HCT116 (cell line): ENCODE results near the gene DNLZ. TPM values are rescaled to one million over a fixed set of nuclear protein-coding genes. Genes with fewer than 3 reads are reported as not detected.
A peak's percentile ranks its signal among the peaks of the same experiment; 100 is the strongest.

Experiments used
- ATAC-seq: fragments of 200-7000 bp; cut with Tn5 transposase; 2 replicates; pipeline ENCODE4 v1.9.1; 2020; ENCODE audit warnings: mild to moderate bottlenecking, moderate library complexity
- BruUV-seq: library from RNA; stranded (reverse); fragments of 400-500 nt; replicated peaks from 2 replicates; lab custom pipeline; 2021; lab: Mats Ljungman, UMichigan
- CTCF ChIA-PET: fragments of 300-600 bp; sonication (Branson Sonifier 250); formaldehyde crosslinking; loops from one replicate; lab custom pipeline; 2021; ENCODE audit warnings: antibody characterized with exemption; lab: Charles Lee
- POLR2A ChIA-PET: fragments of 300-600, 350-600 bp; sonication (Branson Sonifier 250); formaldehyde crosslinking; loops from one replicate; lab custom pipeline; 2021; ENCODE audit warnings: antibody characterized with exemption; lab: Charles Lee
- RAD21 ChIA-PET, 2 experiments: fragments of 300-600 bp; sonication (Branson Sonifier 250); formaldehyde crosslinking; loops; one replicate each; lab custom pipeline; 2023; ENCODE audit warnings: low total read pairs in 2 of 2; ENCODE audit not compliant: uncharacterized antibody in 2 of 2, unreplicated experiment in 2 of 2, low non-redundant PET in 1 of 2; lab: Charles Lee
- DNase-seq: peaks from one replicate; pipeline ENCODE4 v3.0.0-alpha.2; 2010; ENCODE audit warnings: low read depth, low spot score
- H2AFZ ChIP-seq: fragments of 200-600 bp; shearing (Covaris generic), sonication (generic); 2 replicates; pipeline ENCODE4 v1.6.1; 2017; ENCODE audit warnings: low read depth, mixed run types, mixed read lengths, antibody characterized with exemption, low read length; ENCODE audit not compliant: poor library complexity, severe bottlenecking
- H3K27ac ChIP-seq: 2 replicates; pipeline ENCODE4 v1.5.1; 2012; ENCODE audit warnings: low read depth, low read length
- H3K27me3 ChIP-seq: fragments of 200-600 bp; sonication (generic); 2 replicates; pipeline ENCODE4 v1.6.1; 2016; ENCODE audit warnings: mixed run types, low read length, mixed read lengths; ENCODE audit not compliant: insufficient read depth
- H3K36me3 ChIP-seq, 2 experiments: fragments of 200-500 bp in 1 of 2; fragments of 200-600 bp in 1 of 2; sonication (Bioruptor generic) in 1 of 2; sonication (generic) in 1 of 2; 2 replicates each; pipeline versions ENCODE4 v1.5.1 to v1.6.1; 2014 to 2016; ENCODE audit warnings: low read length in 2 of 2, inconsistent platforms in 1 of 2, mixed read lengths in 1 of 2, mixed run types in 1 of 2; ENCODE audit not compliant: insufficient read depth in 2 of 2, control insufficient read depth in 1 of 2
- H3K4me1 ChIP-seq, 2 experiments: fragments of 200-600 bp in 1 of 2; sonication (generic) in 1 of 2; 2 replicates each; pipeline versions ENCODE4 v1.5.1 to v1.6.1; 2012 to 2017; ENCODE audit warnings: low read length in 2 of 2, inconsistent platforms in 1 of 2, mild to moderate bottlenecking in 1 of 2, mixed read lengths in 1 of 2, mixed run types in 1 of 2, moderate library complexity in 1 of 2; ENCODE audit not compliant: insufficient read depth in 2 of 2, control insufficient read depth in 1 of 2
- H3K4me2 ChIP-seq: fragments of 200-600 bp; sonication (generic); 2 replicates; pipeline ENCODE4 v1.6.1; 2017; ENCODE audit warnings: mixed run types, low read length, mixed read lengths
- H3K4me3 ChIP-seq, 2 experiments: fragments of 200-600 bp in 1 of 2; sonication (generic) in 1 of 2; replicated peaks in 1 of 2; 2 replicates each; pipeline ENCODE4 v1.5.1; 2011 to 2016; ENCODE audit warnings: low read length in 2 of 2, control low read depth in 1 of 2, low read depth in 1 of 2, mild to moderate bottlenecking in 1 of 2, mixed read lengths in 1 of 2, mixed run types in 1 of 2
- H3K79me2 ChIP-seq: fragments of 200-600 bp; sonication (generic); 2 replicates; pipeline ENCODE4 v1.6.1; 2017; ENCODE audit warnings: mild to moderate bottlenecking, mixed run types, low read length, moderate library complexity, mixed read lengths; ENCODE audit not compliant: insufficient read depth
- H3K9ac ChIP-seq: fragments of 200-600 bp; sonication (generic); 2 replicates; pipeline ENCODE4 v1.6.1; 2016; ENCODE audit warnings: low read length, mixed read lengths
- H3K9me2 ChIP-seq: fragments of 200-600 bp; sonication (generic), shearing (Covaris generic); 2 replicates; pipeline ENCODE4 v1.6.1; 2017; ENCODE audit warnings: mixed run types, mild to moderate bottlenecking, moderate library complexity; ENCODE audit not compliant: insufficient read depth
- H3K9me3 ChIP-seq, 2 experiments: fragments of 200-500 bp in 1 of 2; fragments of 200-600 bp in 1 of 2; sonication (Bioruptor generic) in 1 of 2; sonication (generic) in 1 of 2; 2 replicates each; pipeline ENCODE4 v1.6.1; 2014 to 2017; ENCODE audit warnings: low read length in 2 of 2, mixed read lengths in 2 of 2, inconsistent platforms in 1 of 2, low read depth in 1 of 2, mild to moderate bottlenecking in 1 of 2, mixed run types in 1 of 2, moderate library complexity in 1 of 2; ENCODE audit not compliant: control insufficient read depth in 1 of 2, insufficient read depth in 1 of 2
- H4K20me1 ChIP-seq: fragments of 200-600 bp; sonication (generic), shearing (Covaris generic); 2 replicates; pipeline ENCODE4 v1.6.1; 2017; ENCODE audit warnings: mixed run types, mild to moderate bottlenecking, moderate library complexity; ENCODE audit not compliant: insufficient read depth
- EZH2phosphoT487 ChIP-seq: fragments of 200-600 bp; IDR thresholded peaks from 2 replicates; pipeline ENCODE4 v1.6.1; 2018; ENCODE audit warnings: antibody characterized with exemption, borderline replicate concordance
- JUND ChIP-seq: IDR thresholded peaks from 2 replicates; pipeline ENCODE4 v1.6.1; 2012
- SIN3A ChIP-seq: IDR thresholded peaks from 2 replicates; pipeline ENCODE4 v1.6.1; 2012; ENCODE audit warnings: low read depth
- intact Hi-C: fragments of 100-400 bp; cut with micrococcal nuclease; formaldehyde crosslinking; loops from 2 replicates; pipeline ENCODE4 v1.10.0; 2022
- total RNA-seq: library from RNA; stranded (reverse); gene quantifications from one replicate; pipeline ENCODE4 v1.2.1, GENCODE V29; 2021; ENCODE audit not compliant: unreplicated experiment

The DNLZ gene
- total RNA-seq, 1 experiment from 2014 or later, result 21.9 TPM

- Histone ChIP-seq H3K9ac (no peak overlapping the region), H3K27ac (no peak overlapping the region), H3K36me3 (no peaks in the 10 kb centered on the region; a peak in 1 of 4 replicates), H2AFZ (no peak overlapping the region), H3K4me3 (no peak overlapping the region), H4K20me1 (no peaks in the 10 kb centered on the region), H3K4me2 (no peak overlapping the region), H3K9me3 (no peaks in the 10 kb centered on the region), H3K4me1 (peaks cover 0 to 9% of the 10 kb centered on the region in 2 experiments; a peak in 2 of 4 replicates), H3K27me3 (no peaks in the 10 kb centered on the region), H3K79me2 (no peaks in the 10 kb centered on the region), H3K9me2 (no peaks in the 10 kb centered on the region)
- no peak for ATAC-seq
- no peak for TF ChIP-seq JUND
- intact Hi-C loops, result no loop called here
- BruUV-seq, result no TSS peak
- RAD21 ChIA-PET, result no interaction called here
- CTCF ChIA-PET, result no interaction called here
- POLR2A ChIA-PET, result no interaction called here
- DNase-seq, result no peak
These were observed 10.6 kb upstream of the DNLZ start for GRCh38 chr9:136374183-136374575.

- no peak within 1 kb of the TSS for H3K9ac ChIP-seq
- no TSS peak for BruUV-seq
These were observed 10.0 kb upstream of the DNLZ start, which contains the start of gene CARD9 for GRCh38 chr9:136373300-136374182. Gene CARD9 (minus strand): TSS chr9:136373669. CDS start chr9:136372078, 1,591 bp downstream.

More at GRCh38 chr9:136373300-136374182, 10.0 kb upstream of the DNLZ start, which contains the start of gene CARD9:
- Histone ChIP-seq H4K20me1 (no peaks in the 10 kb centered on the region), H3K27me3 (no peaks in the 10 kb centered on the region), H3K36me3 (no peaks in the 10 kb centered on the region; a peak in 1 of 4 replicates), H2AFZ (no peak within 1 kb of the TSS), H3K4me1 (peaks cover 0 to 9% of the 10 kb centered on the region in 2 experiments; a peak in 2 of 4 replicates), H3K79me2 (no peaks in the 10 kb centered on the region), H3K4me3 (no peak within 1 kb of the TSS), H3K9me2 (no peaks in the 10 kb centered on the region), H3K27ac (no peak within 1 kb of the TSS; the same call in 1 of the 2 replicates), H3K4me2 (peak within 1 kb of the TSS; percentile 12; the same call in 1 of the 2 replicates), H3K9me3 (no peaks in the 10 kb centered on the region)
- DNase-seq (no peak), ATAC-seq (no peak)
- ChIA-PET POLR2A (no interaction called here), CTCF (interaction anchor here (1.0 kb wide), 1 partner anchor 11 kb away, joined by 3 read pairs; no protein-coding TSS in a partner anchor), RAD21 (no interaction called here)
- intact Hi-C loops, result no loop called here
- TF ChIP-seq SIN3A (no peak), EZH2phosphoT487 (no peak)
